ENCODE data around the gene SAMD11.
"Not testable (repeated sequence)": the region's sequence is repeated elsewhere in the genome, so short reads cannot be mapped to it uniquely, and the experiment has no call there.

SAMD11 gene

GRCh38 chr1:923131-923990 lies at the start of gene SAMD11:
Gene SAMD11, plus strand, starts transcription at chr1:923923. Its CDS starts 509 bp downstream, at chr1:924432.
- in situ Hi-C loops (cut with MboI; ENCODE audit: low pct_unique_long_range_greater_than_20kb, low sequenced_read_pairs): no loop called here

GRCh38 chr1:876428-877208 lies 47.1 kb upstream of the SAMD11 start:
- DNase-seq; in situ Hi-C loops (cut with MboI; ENCODE audit: low pct_unique_long_range_greater_than_20kb, low sequenced_read_pairs): not testable (repeated sequence)

More at GRCh38 chr1:923131-923990, at the start of gene SAMD11:
- peak; percentile 78 for DNase-seq

- DNase-seq; in situ Hi-C loops (cut with MboI; ENCODE audit: low pct_unique_long_range_greater_than_20kb, low sequenced_read_pairs): not testable (repeated sequence)
Observed at GRCh38 chr1:877209-877986, 46.3 kb upstream of the SAMD11 start.

- DNase-seq; in situ Hi-C loops (cut with MboI; ENCODE audit: low pct_unique_long_range_greater_than_20kb, low sequenced_read_pairs): not testable (repeated sequence)
Observed at GRCh38 chr1:880511-880910, 43.2 kb upstream of the SAMD11 start.

- DNase-seq; in situ Hi-C loops (cut with MboI; ENCODE audit: low pct_unique_long_range_greater_than_20kb, low sequenced_read_pairs): not testable (repeated sequence)
Observed at GRCh38 chr1:880915-881314, 42.8 kb upstream of the SAMD11 start.

GRCh38 chr1:886311-886710 lies 37.4 kb upstream of the SAMD11 start:
- in situ Hi-C loops (cut with MboI; ENCODE audit: low pct_unique_long_range_greater_than_20kb, low sequenced_read_pairs): no loop called here
- no peak for DNase-seq

GRCh38 chr1:886760-887159 lies 37.0 kb upstream of the SAMD11 start:
- DNase-seq: no peak
- in situ Hi-C loops (cut with MboI; ENCODE audit: low pct_unique_long_range_greater_than_20kb, low sequenced_read_pairs): no loop called here

GRCh38 chr1:888297-888696 lies 35.4 kb upstream of the SAMD11 start:
- in situ Hi-C loops (cut with MboI; ENCODE audit: low pct_unique_long_range_greater_than_20kb, low sequenced_read_pairs): no loop called here
- DNase-seq: no peak

GRCh38 chr1:889774-890173 lies 33.9 kb upstream of the SAMD11 start:
- DNase-seq; in situ Hi-C loops (cut with MboI; ENCODE audit: low pct_unique_long_range_greater_than_20kb, low sequenced_read_pairs): not testable (repeated sequence)

GRCh38 chr1:890234-890633 lies 33.5 kb upstream of the SAMD11 start:
- DNase-seq; in situ Hi-C loops (cut with MboI; ENCODE audit: low pct_unique_long_range_greater_than_20kb, low sequenced_read_pairs): not testable (repeated sequence)

- no peak for DNase-seq
Observed at GRCh38 chr1:890661-891060, 33.1 kb upstream of the SAMD11 start.

GRCh38 chr1:897226-897625 lies 26.5 kb upstream of the SAMD11 start:
- in situ Hi-C loops (cut with MboI; ENCODE audit: low pct_unique_long_range_greater_than_20kb, low sequenced_read_pairs): no loop called here
- DNase-seq: peak; percentile 26

More at GRCh38 chr1:890661-891060, 33.1 kb upstream of the SAMD11 start:
- in situ Hi-C loops (cut with MboI; ENCODE audit: low pct_unique_long_range_greater_than_20kb, low sequenced_read_pairs): no loop called here

- in situ Hi-C loops (cut with MboI; ENCODE audit: low pct_unique_long_range_greater_than_20kb, low sequenced_read_pairs); DNase-seq: not testable (repeated sequence)
Observed at GRCh38 chr1:897951-898350, 25.8 kb upstream of the SAMD11 start.

GRCh38 chr1:899636-900317 lies 23.9 kb upstream of the SAMD11 start:
- in situ Hi-C loops (cut with MboI; ENCODE audit: low pct_unique_long_range_greater_than_20kb, low sequenced_read_pairs): no loop called here
- no peak for DNase-seq

GRCh38 chr1:901108-901859 lies 22.4 kb upstream of the SAMD11 start:
- no peak for DNase-seq
- in situ Hi-C loops (cut with MboI; ENCODE audit: low pct_unique_long_range_greater_than_20kb, low sequenced_read_pairs): no loop called here

GRCh38 chr1:902802-903201 lies 20.9 kb upstream of the SAMD11 start:
- in situ Hi-C loops (cut with MboI; ENCODE audit: low pct_unique_long_range_greater_than_20kb, low sequenced_read_pairs): no loop called here
- no peak for DNase-seq

- DNase-seq: no peak
- in situ Hi-C loops (cut with MboI; ENCODE audit: low pct_unique_long_range_greater_than_20kb, low sequenced_read_pairs): no loop called here
Observed at GRCh38 chr1:903305-903704, 20.4 kb upstream of the SAMD11 start.

- DNase-seq: no peak
- in situ Hi-C loops (cut with MboI; ENCODE audit: low pct_unique_long_range_greater_than_20kb, low sequenced_read_pairs): no loop called here
Observed at GRCh38 chr1:903721-904271, 19.9 kb upstream of the SAMD11 start.

All from KBM-7 (cell line).